IPS DF 6.9 (cell line): ENCODE measurements around the gene ACTRT3.
A peak's percentile ranks its signal among the peaks of the same experiment; 100 is the strongest.

Experiments
- DNase-seq: peaks from one replicate; pipeline ENCODE4 v3.0.0-alpha.2; 2013; ENCODE audit warnings: low read depth, low spot score
- H3K27ac ChIP-seq: one replicate; pipeline ENCODE4 v1.5.1; 2013; ENCODE audit warnings: low read length, control low read depth
- H3K27me3 ChIP-seq: 2 replicates; pipeline ENCODE4 v1.6.1; 2013; ENCODE audit warnings: mild to moderate bottlenecking, low read length; ENCODE audit not compliant: control insufficient read depth, insufficient read depth
- H3K36me3 ChIP-seq: 2 replicates; pipeline ENCODE4 v1.6.1; 2013; ENCODE audit warnings: low read length; ENCODE audit not compliant: control insufficient read depth, insufficient read depth
- H3K4me1 ChIP-seq: 2 replicates; pipeline ENCODE4 v1.6.1; 2013; ENCODE audit warnings: low read length; ENCODE audit not compliant: control insufficient read depth, insufficient read depth
- H3K4me3 ChIP-seq: 2 replicates; pipeline ENCODE4 v1.5.1; 2013; ENCODE audit warnings: mild to moderate bottlenecking, low read length
- H3K9me3 ChIP-seq: 2 replicates; pipeline ENCODE4 v1.6.1; 2013; ENCODE audit warnings: low read length, inconsistent platforms; ENCODE audit not compliant: control insufficient read depth, insufficient read depth
- WGBS: extraction: QIAGEN DNeasy Blood & Tissue Kit; methylation state at CpG from one replicate; pipeline ENCODE4 v1.1.7; 2013; ENCODE audit warnings: mixed read lengths, missing lambda C conversion rate; ENCODE audit not compliant: insufficient read length, insufficient coverage; 5-methylcytosine and 5-hydroxymethylcytosine counted together

Gene ACTRT3

GRCh38 chr3:169772305-169772896, 3.0 kb upstream of the ACTRT3 start:
- H3K9me3 ChIP-seq: no peaks in the 10 kb centered on the region
- H3K4me1 ChIP-seq: no peaks in the 10 kb centered on the region
- no peaks in the 10 kb centered on the region for H3K36me3 ChIP-seq
- peak overlapping the region; percentile 70 for H3K4me3 ChIP-seq
- no peak overlapping the region for H3K27ac ChIP-seq
- WGBS: no CpG with 5 or more reads among the region's 15 CpGs
- no peaks in the 10 kb centered on the region for H3K27me3 ChIP-seq
- DNase-seq: peak; percentile 39

- peak; percentile 33 for DNase-seq
- Histone ChIP-seq H3K9me3 (no peaks in the 10 kb centered on the region), H3K27me3 (no peaks in the 10 kb centered on the region), H3K4me1 (no peaks in the 10 kb centered on the region), H3K27ac (no peak overlapping the region), H3K36me3 (no peaks in the 10 kb centered on the region), H3K4me3 (peak overlapping the region; percentile 70; the same call in 1 of the 2 replicates)
- WGBS: no CpG with 5 or more reads among the region's 27 CpGs
These were observed 2.3 kb upstream of the ACTRT3 start for GRCh38 chr3:169771497-169772304.

- Histone ChIP-seq H3K4me3 (peak within 1 kb of the TSS; percentile 95), H3K27me3 (no peaks in the 10 kb centered on the region), H3K9me3 (no peaks in the 10 kb centered on the region), H3K4me1 (no peaks in the 10 kb centered on the region), H3K27ac (no peak within 1 kb of the TSS), H3K36me3 (no peaks in the 10 kb centered on the region)
- peak; percentile 57 for DNase-seq
- no CpG with 5 or more reads among the region's 42 CpGs for WGBS
These were observed 4.3 kb downstream of the ACTRT3 start, which contains the start of gene TERC for GRCh38 chr3:169764882-169765612. Gene TERC (minus strand): TSS chr3:169765060.

- no peaks in the 10 kb centered on the region for H3K36me3 ChIP-seq
- H3K9me3 ChIP-seq: no peaks in the 10 kb centered on the region
- WGBS: no CpG with 5 or more reads among the region's 46 CpGs
- no peaks in the 10 kb centered on the region for H3K4me1 ChIP-seq
- no peak overlapping the region for H3K27ac ChIP-seq
- H3K4me3 ChIP-seq: peak overlapping the region; percentile 95
- no peak for DNase-seq
- no peaks in the 10 kb centered on the region for H3K27me3 ChIP-seq
These were observed 5.0 kb downstream of the ACTRT3 start for GRCh38 chr3:169764312-169764881.

- no peaks in the 10 kb centered on the region for H3K4me1 ChIP-seq
- H3K27me3 ChIP-seq: no peaks in the 10 kb centered on the region
- no peaks in the 10 kb centered on the region for H3K36me3 ChIP-seq
- no peak for DNase-seq
- no CpG with 5 or more reads among the region's 4 CpGs for WGBS
- H3K9me3 ChIP-seq: no peaks in the 10 kb centered on the region
- H3K27ac ChIP-seq: no peak overlapping the region
- H3K4me3 ChIP-seq: no peak overlapping the region
These were observed 8.9 kb downstream of the ACTRT3 start for GRCh38 chr3:169760479-169760878.

- Histone ChIP-seq H3K27me3 (no peaks in the 10 kb centered on the region), H3K4me1 (no peaks in the 10 kb centered on the region), H3K27ac (no peak overlapping the region), H3K4me3 (no peak overlapping the region), H3K9me3 (no peaks in the 10 kb centered on the region), H3K36me3 (no peaks in the 10 kb centered on the region)
- no peak for DNase-seq
- 100% methylated on average over 1 of the region's 2 CpGs for WGBS
These were observed 10.1 kb downstream of the ACTRT3 start for GRCh38 chr3:169759256-169759655.

GRCh38 chr3:169758359-169758994, 10.9 kb downstream of the ACTRT3 start:
- no peak overlapping the region for H3K4me3 ChIP-seq
- DNase-seq: no peak
- H3K27me3 ChIP-seq: no peaks in the 10 kb centered on the region
- no peak overlapping the region for H3K27ac ChIP-seq
- no peaks in the 10 kb centered on the region for H3K4me1 ChIP-seq
- no peaks in the 10 kb centered on the region for H3K9me3 ChIP-seq
- no peaks in the 10 kb centered on the region for H3K36me3 ChIP-seq
- 100% methylated on average over 1 of the region's 5 CpGs for WGBS

- Histone ChIP-seq H3K4me1 (no peaks in the 10 kb centered on the region), H3K36me3 (no peaks in the 10 kb centered on the region), H3K9me3 (no peaks in the 10 kb centered on the region), H3K27ac (no peak overlapping the region), H3K27me3 (no peaks in the 10 kb centered on the region), H3K4me3 (no peak overlapping the region)
- DNase-seq: no peak
- WGBS: no CpG with 5 or more reads among the region's 2 CpGs
These were observed 13.9 kb downstream of the ACTRT3 start for GRCh38 chr3:169755488-169755887.

- no peak overlapping the region for H3K4me3 ChIP-seq
- no peaks in the 10 kb centered on the region for H3K4me1 ChIP-seq
- no peak for DNase-seq
- H3K27me3 ChIP-seq: no peaks in the 10 kb centered on the region
- no peak overlapping the region for H3K27ac ChIP-seq
- WGBS: no CpG with 5 or more reads among the region's 3 CpGs
- H3K36me3 ChIP-seq: no peaks in the 10 kb centered on the region
- no peaks in the 10 kb centered on the region for H3K9me3 ChIP-seq
These were observed 14.7 kb downstream of the ACTRT3 start for GRCh38 chr3:169754711-169755110.

GRCh38 chr3:169751875-169752274, 17.5 kb downstream of the ACTRT3 start:
- H3K27me3 ChIP-seq: no peaks in the 10 kb centered on the region
- no peak overlapping the region for H3K27ac ChIP-seq
- H3K4me3 ChIP-seq: no peak overlapping the region
- no peaks in the 10 kb centered on the region for H3K4me1 ChIP-seq
- DNase-seq: no peak
- no peaks in the 10 kb centered on the region for H3K36me3 ChIP-seq
- H3K9me3 ChIP-seq: no peaks in the 10 kb centered on the region
- WGBS: 100% methylated on average over 2 of the region's 2 CpGs
